Uterus (tissue), 4 donors: ENCODE measurements around the gene CAB39L. TPM values are rescaled to one million over a fixed set of nuclear protein-coding genes. Genes with fewer than 3 reads are reported as not detected.

Experiments
- DNase-seq, 2 donors: peaks; one replicate each; pipeline ENCODE4 v3.0.0-alpha.2; 2019 to 2020
- H3K27ac ChIP-seq, 2 donors: fragments of 200-600 bp; sonication (generic); 1 replicate in 1 of 2; 2 replicates in 1 of 2; pipeline ENCODE4 v1.5.1; 2016 to 2018
- H3K27me3 ChIP-seq, 2 donors: fragments of 200-600 bp; sonication (generic); one replicate each; pipeline ENCODE4 v1.5.1; 2018 to 2019; ENCODE audit warnings: control low read depth in 1 of 2
- H3K36me3 ChIP-seq, 2 donors: fragments of 200-600 bp; sonication (generic); one replicate each; pipeline ENCODE4 v1.5.1; 2019; ENCODE audit warnings: control low read depth in 1 of 2
- H3K4me1 ChIP-seq, 2 donors: fragments of 200-600 bp; sonication (generic); one replicate each; pipeline ENCODE4 v1.5.1; 2018 to 2019; ENCODE audit warnings: control low read depth in 1 of 2
- H3K4me3 ChIP-seq, 2 donors: fragments of 200-600 bp; sonication (generic); 1 replicate in 1 of 2; 2 replicates in 1 of 2; pipeline ENCODE4 v1.5.1; 2018 to 2019; ENCODE audit warnings: mild to moderate bottlenecking in 1 of 2
- H3K9me3 ChIP-seq, 2 donors: fragments of 200-600 bp; sonication (generic); one replicate each; pipeline ENCODE4 v1.5.1; 2019; ENCODE audit warnings: control low read depth in 1 of 2
- CTCF ChIP-seq, 4 experiments: fragments of 200-600 bp in 2 of 4; fragments of 450-650 bp in 2 of 4; sonication (generic) in 2 of 4; IDR thresholded peaks; one replicate each; pipeline ENCODE4 v1.5.1; 2016 to 2019; ENCODE audit warnings: antibody characterized with exemption in 4 of 4, mild to moderate bottlenecking in 2 of 4, moderate library complexity in 1 of 4
- POLR2A ChIP-seq, 2 donors: fragments of 450-650 bp; IDR thresholded peaks; one replicate each; pipeline ENCODE4 v1.6.1; 2016; ENCODE audit warnings: antibody characterized with exemption in 2 of 2, mild to moderate bottlenecking in 1 of 2, moderate library complexity in 1 of 2
- intact Hi-C: fragments of 100-400 bp; cut with DNase I; formaldehyde crosslinking; loops from one replicate; pipeline ENCODE4 v1.15.1; 2023; ENCODE audit warnings: low total_unique reads
- total RNA-seq, 4 donors: library from RNA; depleted of rRNA in 3 of 4; stranded (reverse); fragments of >200 nt in 3 of 4; gene quantifications; one replicate each; pipeline versions ENCODE4 v1.1.0 to v1.2.4, GENCODE V29; 2014 to 2023
- donor health status: DM: yes; HTN: yes; CAD: no.

The CAB39L gene
- 10 to 100 TPM; 12.0 to 24.7 (median 18.5) TPM for total RNA-seq

- intact Hi-C loops: no loop called here
- TF ChIP-seq CTCF (IDR thresholded peaks at IDR 0.05) (peak; percentile 20 to 75 (median 54)), POLR2A (IDR thresholded peaks at IDR 0.05) (peak; percentile 89 to 90)
- peak within 1 kb of the TSS; percentile 82 to 88 for H3K4me3 ChIP-seq
- no peaks in the 10 kb centered on the region for H3K4me1 ChIP-seq
- DNase-seq: peak; percentile 99
- H3K36me3 ChIP-seq: no peaks in the 10 kb centered on the region
- no peaks in the 10 kb centered on the region for H3K9me3 ChIP-seq
- peak within 1 kb of the TSS; percentile 91 to 98 for H3K27ac ChIP-seq
- H3K27me3 ChIP-seq: no peaks in the 10 kb centered on the region
These were observed at the start of gene CAB39L, which contains the start of gene SETDB2 for GRCh38 chr13:49443704-49444523. Gene CAB39L (minus strand): TSS chr13:49444064. CDS start chr13:49382910, 61,154 bp downstream. Gene SETDB2 (plus strand): TSS chr13:49444274. CDS start chr13:49451894, 7,620 bp downstream.

- no peak overlapping the region for H3K4me3 ChIP-seq
- no peaks in the 10 kb centered on the region for H3K4me1 ChIP-seq
- intact Hi-C loops: no loop called here
- H3K27ac ChIP-seq: no peak overlapping the region
- H3K27me3 ChIP-seq: no peaks in the 10 kb centered on the region
- no peaks in the 10 kb centered on the region for H3K36me3 ChIP-seq
- DNase-seq: no peak
- TF ChIP-seq POLR2A (IDR thresholded peaks at IDR 0.05) (no peak), CTCF (IDR thresholded peaks at IDR 0.05) (no peak)
- H3K9me3 ChIP-seq: no peaks in the 10 kb centered on the region
These were observed 44.7 kb upstream of the CAB39L start for GRCh38 chr13:49488563-49488962.

- Histone ChIP-seq H3K27me3 (no peaks in the 10 kb centered on the region), H3K9me3 (no peaks in the 10 kb centered on the region), H3K4me3 (no peak overlapping the region), H3K27ac (no peak overlapping the region), H3K4me1 (no peaks in the 10 kb centered on the region), H3K36me3 (no peaks in the 10 kb centered on the region)
- intact Hi-C loops: no loop called here
- no peak for DNase-seq
- TF ChIP-seq CTCF (IDR thresholded peaks at IDR 0.05) (no peak), POLR2A (IDR thresholded peaks at IDR 0.05) (no peak)
These were observed 37.9 kb upstream of the CAB39L start for GRCh38 chr13:49481788-49482187.

- H3K36me3 ChIP-seq: no peaks in the 10 kb centered on the region
- TF ChIP-seq CTCF (IDR thresholded peaks at IDR 0.05) (no peak), POLR2A (IDR thresholded peaks at IDR 0.05) (no peak)
These were observed 32.7 kb upstream of the CAB39L start for GRCh38 chr13:49476529-49476928.

GRCh38 chr13:49472186-49472585 lies 28.3 kb upstream of the CAB39L start:
- Histone ChIP-seq H3K4me3 (no peak overlapping the region), H3K36me3 (no peaks in the 10 kb centered on the region), H3K27me3 (no peaks in the 10 kb centered on the region), H3K27ac (no peak overlapping the region), H3K9me3 (no peaks in the 10 kb centered on the region), H3K4me1 (no peaks in the 10 kb centered on the region)
- TF ChIP-seq POLR2A (IDR thresholded peaks at IDR 0.05) (no peak), CTCF (IDR thresholded peaks at IDR 0.05) (no peak)
- DNase-seq: no peak
- intact Hi-C loops: no loop called here

More at GRCh38 chr13:49476529-49476928, 32.7 kb upstream of the CAB39L start:
- Histone ChIP-seq H3K9me3 (no peaks in the 10 kb centered on the region), H3K4me1 (no peaks in the 10 kb centered on the region), H3K27me3 (no peaks in the 10 kb centered on the region), H3K27ac (no peak overlapping the region), H3K4me3 (no peak overlapping the region)
- intact Hi-C loops: no loop called here
- no peak for DNase-seq
